Left hindlimb (tissue), 1 donor: ENCODE data around the gene TRABD2B.

Source experiments
- DNase-seq: peaks from one replicate; pipeline ENCODE4 v3.0.0-alpha.2; 2018

The TRABD2B gene

DNA sequence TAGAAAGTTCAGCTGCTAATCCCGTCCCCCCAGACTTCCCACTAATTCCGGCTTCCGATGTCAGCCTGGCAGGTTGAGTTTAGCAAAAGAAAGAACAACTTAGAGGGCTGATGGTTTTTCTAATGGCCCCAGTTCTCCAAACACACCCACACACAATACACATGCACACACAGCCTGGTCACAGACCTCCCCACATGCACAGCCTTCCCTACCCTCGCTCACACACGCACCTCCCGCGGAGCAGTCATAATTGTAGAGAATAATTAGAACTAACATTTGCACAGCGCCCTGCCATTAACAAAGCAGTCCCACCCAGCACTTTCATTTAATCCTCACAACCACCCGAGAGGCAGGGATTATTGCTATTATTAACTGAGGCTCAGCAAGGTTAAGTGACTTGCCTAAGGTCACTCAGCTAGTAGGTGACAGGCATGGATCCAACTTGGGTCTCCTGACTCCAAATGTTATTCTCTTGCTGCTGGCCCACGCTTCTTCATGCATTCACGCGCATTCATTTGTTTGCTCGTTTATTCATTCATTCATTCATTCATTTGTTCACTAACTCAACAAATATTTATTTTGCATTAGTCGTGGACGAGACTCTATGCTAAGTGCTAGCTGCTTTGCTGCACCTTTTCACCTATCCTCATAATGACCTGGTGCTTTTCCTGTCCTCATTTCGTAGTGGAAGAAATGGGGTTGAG is 284.4 kb downstream of the TRABD2B start:
- no peak for DNase-seq

DNA sequence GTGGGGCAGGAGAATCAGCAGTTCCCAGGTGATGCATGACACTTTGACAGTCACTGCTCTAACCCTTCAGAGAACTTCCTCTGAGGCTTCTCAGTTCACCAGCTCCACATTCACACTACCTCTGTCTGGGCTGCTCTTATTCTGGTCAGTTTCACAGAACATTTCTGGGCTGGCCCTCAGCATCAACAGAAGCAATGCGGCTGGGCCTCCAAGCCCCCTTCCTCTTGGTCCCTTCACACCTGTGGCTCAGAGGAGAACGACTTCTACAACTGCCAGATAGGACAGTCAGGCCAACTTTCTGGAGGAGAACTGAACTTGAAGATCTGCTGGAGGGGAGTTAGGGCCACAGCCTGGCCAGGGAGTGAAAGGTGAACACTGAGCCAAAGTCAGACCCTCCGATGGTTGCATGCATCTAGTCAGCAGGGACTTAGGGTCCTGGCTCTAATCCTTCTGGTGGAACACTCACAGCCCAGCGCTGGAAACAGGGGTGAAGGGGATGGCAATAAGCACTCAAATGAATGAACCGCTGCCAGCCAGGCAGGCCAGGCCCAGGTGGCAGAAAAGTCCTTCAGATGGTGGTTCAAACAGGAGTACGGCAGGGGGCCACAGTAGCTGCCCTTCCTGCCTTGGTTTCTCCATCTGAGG is 285.2 kb downstream of the TRABD2B start:
- DNase-seq, result no peak

DNA sequence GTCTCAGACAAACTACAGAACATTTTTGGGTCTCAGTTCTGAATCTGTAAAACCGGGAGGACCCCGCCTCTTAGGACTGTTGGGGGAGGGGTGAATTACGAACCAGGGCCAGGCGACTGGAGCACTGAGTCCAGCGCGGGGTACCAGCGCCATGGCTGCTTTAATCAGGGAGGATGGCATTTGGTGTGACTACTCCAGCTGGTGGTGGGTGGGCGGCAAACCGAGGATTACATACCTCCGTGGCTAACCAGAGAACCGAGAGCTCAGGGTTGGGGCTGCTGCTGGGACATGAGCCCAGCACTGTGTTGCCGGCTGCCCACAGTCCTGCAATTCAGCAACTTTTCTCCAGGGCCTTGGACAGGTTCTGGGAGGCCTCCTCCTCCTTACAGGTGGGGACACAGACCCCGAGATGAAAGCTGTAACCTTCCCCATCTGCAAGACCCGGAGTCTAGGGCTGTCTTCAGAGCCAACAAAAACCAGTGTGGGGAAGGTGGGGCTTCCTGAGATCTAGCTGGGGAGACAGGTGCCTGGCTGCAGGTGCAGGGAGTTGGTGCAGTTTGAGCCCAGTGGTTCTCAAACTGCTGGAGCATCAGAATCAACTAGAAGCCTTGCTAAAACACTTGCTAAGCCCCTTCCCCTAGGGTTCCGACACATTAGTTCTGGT is 285.9 kb downstream of the TRABD2B start:
- no peak for DNase-seq
